ENCODE measurements around the gene ESR1. TPM values are rescaled to one million over a fixed set of nuclear protein-coding genes. Genes with fewer than 3 reads are reported as not detected.
"Not testable (repeated sequence)": the region's sequence is repeated elsewhere in the genome, so short reads cannot be mapped to it uniquely, and the experiment has no call there.

Gene ESR1
- polyA plus RNA-seq, 3 donors = 0.12 to 0.24 (median 0.23) TPM

DNA sequence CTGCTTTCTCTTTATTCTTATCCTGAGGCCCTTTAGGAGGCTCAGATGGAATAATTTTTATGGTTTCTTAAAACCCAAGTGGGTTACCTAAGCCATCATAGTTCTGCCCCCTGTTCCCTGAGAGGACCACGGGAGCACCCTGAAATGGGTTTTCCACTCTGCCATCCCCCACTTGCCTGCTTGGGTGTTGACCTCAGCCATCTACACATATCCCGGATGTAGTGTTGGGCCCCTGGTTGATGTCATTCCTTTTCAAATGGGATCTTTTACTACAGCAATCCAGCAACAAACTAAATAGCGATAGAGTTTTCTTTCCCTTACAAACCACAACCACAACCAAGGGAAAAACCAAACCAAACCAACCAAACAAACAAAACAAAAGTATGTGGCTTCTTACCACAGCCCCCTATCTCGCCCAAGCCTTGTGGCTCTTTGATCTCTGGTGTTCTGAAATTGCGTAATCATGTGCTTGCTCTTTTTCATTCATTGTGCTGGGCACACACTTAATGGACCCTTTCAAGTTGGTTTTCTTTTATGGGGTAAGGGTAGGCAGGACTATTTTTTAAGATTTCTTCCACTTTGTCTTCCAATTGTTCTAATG is 154.9 kb downstream of the ESR1 start:
- Histone ChIP-seq H3K79me2 (ENCODE audit: insufficient read depth, low read length) (no peaks in the 10 kb centered on the region), H3K4me3 (replicated peaks in 1 of 3; ENCODE audit: low read depth in 2 of 3, low read length in 3 of 3) (no peak overlapping the region), H3K27ac (ENCODE audit: low read depth in 1 of 2, low read length in 2 of 2) (no peak overlapping the region), H3K27me3 (ENCODE audit: control insufficient read depth in 2 of 2, insufficient read depth in 2 of 2, low read length in 2 of 2) (peaks cover 4 to 40% of the 10 kb centered on the region in 2 donors), H3K9ac (ENCODE audit: insufficient read depth, low read length, poor library complexity, severe bottlenecking) (no peak overlapping the region), H3K9me3 (replicated peaks in 1 of 2; ENCODE audit: control insufficient read depth in 1 of 2, insufficient read depth in 1 of 2, low read length in 2 of 2) (no peaks in the 10 kb centered on the region), H3K36me3 (replicated peaks in 1 of 2; ENCODE audit: control insufficient read depth in 1 of 2, insufficient read depth in 2 of 2, low read length in 2 of 2) (no peaks in the 10 kb centered on the region), H4K20me1 (ENCODE audit: insufficient read depth, low read length) (no peaks in the 10 kb centered on the region), H3K4me1 (ENCODE audit: control insufficient read depth in 1 of 2, insufficient read depth in 2 of 2, low read length in 2 of 2) (peaks cover 12 to 20% of the 10 kb centered on the region in 2 donors), H2AFZ (ENCODE audit: insufficient read depth, low read depth, low read length, poor library complexity, severe bottlenecking) (no peak overlapping the region), H3K4me2 (replicated peaks; ENCODE audit: extremely low read depth, low read length, poor library complexity, severe bottlenecking) (no peak overlapping the region)
- Mint-ChIP-seq H3K27me3 (ENCODE audit: low read depth in 3 of 3) (peaks cover 5 to 21% (median 10%) of the 10 kb centered on the region in 3 donors), H3K4me1 (peaks cover 15% of the 10 kb centered on the region), H3K4me3 (no peak overlapping the region), H3K9me3 (peaks cover 0 to 13% (median 4%) of the 10 kb centered on the region in 7 donors), H3K27ac (no peak overlapping the region), H3K36me3 (no peaks in the 10 kb centered on the region)
- DNase-seq = no peak
- WGBS (ENCODE audit: insufficient coverage) = 49% methylated on average over 2 of the region's 5 CpGs
- TF ChIP-seq, protein P1, sequence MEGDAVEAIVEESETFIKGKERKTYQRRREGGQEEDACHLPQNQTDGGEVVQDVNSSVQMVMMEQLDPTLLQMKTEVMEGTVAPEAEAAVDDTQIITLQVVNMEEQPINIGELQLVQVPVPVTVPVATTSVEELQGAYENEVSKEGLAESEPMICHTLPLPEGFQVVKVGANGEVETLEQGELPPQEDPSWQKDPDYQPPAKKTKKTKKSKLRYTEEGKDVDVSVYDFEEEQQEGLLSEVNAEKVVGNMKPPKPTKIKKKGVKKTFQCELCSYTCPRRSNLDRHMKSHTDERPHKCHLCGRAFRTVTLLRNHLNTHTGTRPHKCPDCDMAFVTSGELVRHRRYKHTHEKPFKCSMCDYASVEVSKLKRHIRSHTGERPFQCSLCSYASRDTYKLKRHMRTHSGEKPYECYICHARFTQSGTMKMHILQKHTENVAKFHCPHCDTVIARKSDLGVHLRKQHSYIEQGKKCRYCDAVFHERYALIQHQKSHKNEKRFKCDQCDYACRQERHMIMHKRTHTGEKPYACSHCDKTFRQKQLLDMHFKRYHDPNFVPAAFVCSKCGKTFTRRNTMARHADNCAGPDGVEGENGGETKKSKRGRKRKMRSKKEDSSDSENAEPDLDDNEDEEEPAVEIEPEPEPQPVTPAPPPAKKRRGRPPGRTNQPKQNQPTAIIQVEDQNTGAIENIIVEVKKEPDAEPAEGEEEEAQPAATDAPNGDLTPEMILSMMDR (IDR thresholded peaks at IDR 0.05) = no peak
- intact Hi-C loops (cut with micrococcal nuclease) = no loop called here

DNA sequence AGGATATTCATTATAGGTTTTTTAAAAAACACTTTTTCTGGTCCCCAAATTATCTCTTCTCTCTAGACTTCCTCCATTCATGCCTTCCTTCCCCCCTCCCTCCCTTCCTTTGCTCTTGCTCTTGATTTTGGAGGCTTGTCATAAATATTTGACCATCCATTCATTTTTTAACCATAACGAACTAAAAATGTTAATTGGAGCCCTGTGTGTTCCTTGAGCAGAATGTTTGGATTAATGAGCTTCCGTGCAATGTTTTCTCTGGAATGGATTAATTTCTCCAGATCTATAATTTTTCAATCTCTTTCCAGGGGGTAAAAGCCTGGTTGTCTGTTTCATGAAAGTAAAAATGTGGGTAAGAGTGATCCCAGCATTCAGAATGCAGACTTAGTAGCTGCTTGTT is 155.5 kb downstream of the ESR1 start:
- H3K9ac ChIP-seq (ENCODE audit: insufficient read depth, low read length, poor library complexity, severe bottlenecking) = no peak overlapping the region
- peaks cover 15% of the 10 kb centered on the region for H3K4me1 Mint-ChIP-seq
- no peaks in the 10 kb centered on the region for H3K36me3 ChIP-seq (replicated peaks in 1 of 2; ENCODE audit: control insufficient read depth in 1 of 2, insufficient read depth in 2 of 2, low read length in 2 of 2)
- H3K4me2 ChIP-seq (replicated peaks; ENCODE audit: extremely low read depth, low read length, poor library complexity, severe bottlenecking) = no peak overlapping the region
- no peaks in the 10 kb centered on the region for H3K79me2 ChIP-seq (ENCODE audit: insufficient read depth, low read length)
- H3K4me3 ChIP-seq (replicated peaks in 1 of 3; ENCODE audit: low read depth in 2 of 3, low read length in 3 of 3) = no peak overlapping the region
- no peak overlapping the region for H3K4me3 Mint-ChIP-seq
- no peak overlapping the region for H2AFZ ChIP-seq (ENCODE audit: insufficient read depth, low read depth, low read length, poor library complexity, severe bottlenecking)
- H3K27me3 Mint-ChIP-seq (ENCODE audit: low read depth in 3 of 3) = peaks cover 5 to 21% (median 10%) of the 10 kb centered on the region in 3 donors
- H3K9me3 ChIP-seq (replicated peaks in 1 of 2; ENCODE audit: control insufficient read depth in 1 of 2, insufficient read depth in 1 of 2, low read length in 2 of 2) = no peaks in the 10 kb centered on the region
- H3K4me1 ChIP-seq (ENCODE audit: control insufficient read depth in 1 of 2, insufficient read depth in 2 of 2, low read length in 2 of 2) = peaks cover 9 to 17% of the 10 kb centered on the region in 2 donors
- no peaks in the 10 kb centered on the region for H3K36me3 Mint-ChIP-seq
- H4K20me1 ChIP-seq (ENCODE audit: insufficient read depth, low read length) = no peaks in the 10 kb centered on the region
- no peak for DNase-seq
- TF ChIP-seq, protein P1 (IDR thresholded peaks at IDR 0.05) = no peak
- no peak overlapping the region for H3K27ac ChIP-seq (ENCODE audit: low read depth in 1 of 2, low read length in 2 of 2)
- peaks cover 1 to 13% (median 4%) of the 10 kb centered on the region in 7 donors for H3K9me3 Mint-ChIP-seq
- intact Hi-C loops (cut with micrococcal nuclease) = no loop called here
- H3K27ac Mint-ChIP-seq = no peak overlapping the region
- no CpG with 5 or more reads among the region's 2 CpGs for WGBS (ENCODE audit: insufficient coverage)
- H3K27me3 ChIP-seq (ENCODE audit: control insufficient read depth in 2 of 2, insufficient read depth in 2 of 2, low read length in 2 of 2) = peaks cover 4 to 40% of the 10 kb centered on the region in 2 donors

DNA sequence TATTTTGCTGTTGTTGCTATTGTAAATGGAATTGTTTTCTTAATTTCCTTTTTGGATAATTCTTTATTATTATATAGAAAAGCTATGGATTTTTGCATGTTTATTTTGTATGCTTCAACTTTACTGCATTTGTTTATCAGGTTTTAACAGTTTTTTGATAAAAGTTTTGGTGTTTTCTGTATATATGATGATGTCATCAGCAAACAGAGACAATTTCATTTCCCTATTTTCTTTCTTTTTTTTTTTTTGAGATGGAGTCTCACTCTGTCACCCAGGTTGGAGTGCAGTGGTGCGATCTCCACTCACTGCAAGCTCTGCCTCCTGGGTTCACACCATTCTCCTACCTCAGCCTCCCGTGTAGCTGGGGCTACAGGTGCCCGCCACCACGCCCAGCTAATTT is 156.9 kb downstream of the ESR1 start:
- peaks cover 0 to 13% of the 10 kb centered on the region in 2 donors for H3K4me1 ChIP-seq (ENCODE audit: control insufficient read depth in 1 of 2, insufficient read depth in 2 of 2, low read length in 2 of 2)
- H3K36me3 ChIP-seq (replicated peaks in 1 of 2; ENCODE audit: control insufficient read depth in 1 of 2, insufficient read depth in 2 of 2, low read length in 2 of 2); H3K27ac ChIP-seq (ENCODE audit: low read depth in 1 of 2, low read length in 2 of 2); H3K9ac ChIP-seq (ENCODE audit: insufficient read depth, low read length, poor library complexity, severe bottlenecking); H3K36me3 Mint-ChIP-seq; intact Hi-C loops (cut with micrococcal nuclease); H3K4me3 ChIP-seq (replicated peaks in 1 of 3; ENCODE audit: low read depth in 2 of 3, low read length in 3 of 3); H3K79me2 ChIP-seq (ENCODE audit: insufficient read depth, low read length); H3K4me2 ChIP-seq (replicated peaks; ENCODE audit: extremely low read depth, low read length, poor library complexity, severe bottlenecking); H2AFZ ChIP-seq (ENCODE audit: insufficient read depth, low read depth, low read length, poor library complexity, severe bottlenecking); DNase-seq; H3K9me3 ChIP-seq (replicated peaks in 1 of 2; ENCODE audit: control insufficient read depth in 1 of 2, insufficient read depth in 1 of 2, low read length in 2 of 2); H4K20me1 ChIP-seq (ENCODE audit: insufficient read depth, low read length); H3K27ac Mint-ChIP-seq; H3K4me3 Mint-ChIP-seq: not testable (repeated sequence)
- Mint-ChIP-seq H3K4me1 (peaks cover 11% of the 10 kb centered on the region), H3K9me3 (peaks cover 3 to 13% (median 4%) of the 10 kb centered on the region in 7 donors), H3K27me3 (ENCODE audit: low read depth in 3 of 3) (peaks cover 7 to 21% (median 11%) of the 10 kb centered on the region in 3 donors)
- 100% methylated on average over 2 of the region's 4 CpGs for WGBS (ENCODE audit: insufficient coverage)
- H3K27me3 ChIP-seq (ENCODE audit: control insufficient read depth in 2 of 2, insufficient read depth in 2 of 2, low read length in 2 of 2) = peaks cover 4 to 38% of the 10 kb centered on the region in 2 donors

Measured in CD14-positive monocyte (primary cell).